H1 (cell line): ENCODE data around the gene MINPP1. TPM values are rescaled to one million over a fixed set of nuclear protein-coding genes. Genes with fewer than 3 reads are reported as not detected.
A peak's percentile ranks its signal among the peaks of the same experiment; 100 is the strongest.

Source experiments
- CTCF ChIA-PET: fragments of 300-600 bp; sonication (Branson Sonifier 250); formaldehyde crosslinking; loops from one replicate; lab custom pipeline; 2021; ENCODE audit not compliant: partially characterized antibody; lab: Charles Lee
- POLR2A ChIA-PET: fragments of 300-600 bp; sonication (Branson Sonifier 250); formaldehyde crosslinking; loops from one replicate; lab custom pipeline; 2021; ENCODE audit warnings: inconsistent platforms; ENCODE audit not compliant: partially characterized antibody; lab: Charles Lee
- DNase-seq, 2 experiments: peaks; one replicate each; pipeline versions ENCODE4 v3.0.0 to v3.0.0-alpha.2; 2010 to 2022; ENCODE audit warnings: low spot score in 2 of 2, low read depth in 1 of 2, mixed read lengths in 1 of 2
- FAIRE-seq: peaks from 2 replicates; lab custom pipeline; 2011; peaks lifted over from hg19 to GRCh38; lab: Jason Lieb, UNC
- H2AFZ ChIP-seq: 2 replicates; pipeline ENCODE4 v1.8.1; 2012; ENCODE audit warnings: low read length, inconsistent platforms
- H2AK5ac ChIP-seq: 2 replicates; pipeline ENCODE4 v1.6.1; 2013; ENCODE audit warnings: low read depth, low read length
- H2BK120ac ChIP-seq: replicated peaks from 2 replicates; pipeline ENCODE3; 2013; ENCODE audit warnings: low read depth, low read length, inconsistent platforms
- H2BK12ac ChIP-seq: 2 replicates; pipeline ENCODE4 v1.6.1; 2013; ENCODE audit warnings: low read depth, low read length
- H2BK15ac ChIP-seq: 2 replicates; pipeline ENCODE4 v1.6.1; 2013; ENCODE audit warnings: low read length
- H2BK20ac ChIP-seq: 2 replicates; pipeline ENCODE4 v1.6.1; 2013; ENCODE audit warnings: low read length
- H2BK5ac ChIP-seq: 2 replicates; pipeline ENCODE4 v1.6.1; 2013; ENCODE audit warnings: low read depth, low read length
- H3K14ac ChIP-seq: 2 replicates; pipeline ENCODE4 v1.6.1; 2013; ENCODE audit warnings: inconsistent platforms; ENCODE audit not compliant: insufficient read length
- H3K18ac ChIP-seq: 2 replicates; pipeline ENCODE4 v1.6.1; 2013; ENCODE audit warnings: low read length; ENCODE audit errors: extremely low read depth
- H3K23ac ChIP-seq: 2 replicates; pipeline ENCODE4 v1.6.1; 2013; ENCODE audit warnings: inconsistent platforms; ENCODE audit not compliant: insufficient read length
- H3K23me2 ChIP-seq: 2 replicates; pipeline ENCODE4 v1.6.1; 2013; ENCODE audit warnings: low read depth, low read length
- H3K27ac ChIP-seq: 2 replicates; pipeline ENCODE4 v1.6.1; 2011; ENCODE audit warnings: low read depth, low read length, inconsistent platforms
- H3K27me3 ChIP-seq, 4 experiments: replicated peaks in 1 of 4; 1 replicate in 1 of 4; 2 replicates in 3 of 4; pipeline versions ENCODE4 v1.6.1 to v1.8.1; 2011 to 2013; ENCODE audit warnings: low read length in 3 of 4, mild to moderate bottlenecking in 3 of 4, inconsistent platforms in 2 of 4, mixed read lengths in 2 of 4, moderate library complexity in 1 of 4; ENCODE audit not compliant: control insufficient read depth in 3 of 4, insufficient read depth in 3 of 4; ENCODE audit errors: extremely low read depth in 1 of 4
- H3K36me3 ChIP-seq, 4 experiments: 2 replicates each; pipeline versions ENCODE4 v1.6.1 to v1.8.1; 2011 to 2013; ENCODE audit warnings: mild to moderate bottlenecking in 4 of 4, low read length in 3 of 4, moderate library complexity in 2 of 4, control low read depth in 1 of 4, inconsistent platforms in 1 of 4; ENCODE audit not compliant: insufficient read depth in 4 of 4, control insufficient read depth in 2 of 4
- H3K4ac ChIP-seq: replicated peaks from 2 replicates; pipeline ENCODE3; 2013; ENCODE audit warnings: low read length, low read depth, mixed read lengths, inconsistent platforms; ENCODE audit not compliant: insufficient read length
- H3K4me1 ChIP-seq, 4 experiments: replicated peaks in 1 of 4; 1 replicate in 1 of 4; 2 replicates in 3 of 4; pipeline versions ENCODE4 v1.6.1 to v1.8.1; 2011 to 2013; ENCODE audit warnings: low read length in 3 of 4, inconsistent platforms in 2 of 4, mixed read lengths in 1 of 4; ENCODE audit not compliant: insufficient read depth in 4 of 4, control insufficient read depth in 3 of 4
- H3K4me2 ChIP-seq, 2 experiments: 2 replicates each; pipeline versions ENCODE4 v1.6.1 to v1.8.1; 2011 to 2013; ENCODE audit warnings: low read depth in 2 of 2, low read length in 2 of 2, control low read depth in 1 of 2, inconsistent platforms in 1 of 2, mild to moderate bottlenecking in 1 of 2; ENCODE audit not compliant: insufficient read depth in 1 of 2
- H3K4me3 ChIP-seq, 4 experiments: fragments of 200-600, 300-600 bp in 1 of 4; sonication (generic), shearing (Covaris generic), sonication (Bioruptor Twin) in 1 of 4; 2 replicates each; pipeline versions ENCODE4 v1.5.1 to v1.8.1; 2011 to 2016; ENCODE audit warnings: low read length in 4 of 4, low read depth in 3 of 4, control low read depth in 2 of 4, inconsistent platforms in 2 of 4, mild to moderate bottlenecking in 2 of 4, mixed read lengths in 1 of 4, moderate library complexity in 1 of 4; ENCODE audit not compliant: insufficient read depth in 2 of 4; ENCODE audit errors: extremely low read depth in 1 of 4
- H3K56ac ChIP-seq: replicated peaks from 2 replicates; pipeline ENCODE3; 2013; ENCODE audit warnings: low read depth, mild to moderate bottlenecking, mixed read lengths, low read length, inconsistent platforms; ENCODE audit not compliant: insufficient read length
- H3K79me1 ChIP-seq: 2 replicates; pipeline ENCODE4 v1.6.1; 2013; ENCODE audit warnings: low read depth, low read length, control low read depth
- H3K79me2 ChIP-seq, 2 experiments: 2 replicates each; pipeline versions ENCODE4 v1.6.1 to v1.8.1; 2012 to 2013; ENCODE audit warnings: low read length in 2 of 2, mild to moderate bottlenecking in 2 of 2, inconsistent platforms in 1 of 2; ENCODE audit not compliant: insufficient read depth in 2 of 2, control insufficient read depth in 1 of 2
- H3K9ac ChIP-seq, 4 experiments: replicated peaks in 1 of 4; 1 replicate in 1 of 4; 2 replicates in 3 of 4; pipeline versions ENCODE4 v1.6.1 to v1.8.1; 2011 to 2013; ENCODE audit warnings: low read depth in 3 of 4, low read length in 3 of 4, control low read depth in 2 of 4, mild to moderate bottlenecking in 2 of 4, moderate library complexity in 2 of 4, inconsistent platforms in 1 of 4; ENCODE audit errors: extremely low read depth in 1 of 4
- H3K9me3 ChIP-seq, 2 experiments: 2 replicates each; pipeline versions ENCODE4 v1.6.1 to v1.8.1; 2012 to 2013; ENCODE audit warnings: mild to moderate bottlenecking in 2 of 2, moderate library complexity in 2 of 2, control low read depth in 1 of 2, inconsistent platforms in 1 of 2, low read depth in 1 of 2, low read length in 1 of 2, mixed read lengths in 1 of 2; ENCODE audit not compliant: insufficient read depth in 2 of 2
- H4K20me1 ChIP-seq, 2 experiments: replicated peaks in 1 of 2; 2 replicates each; pipeline versions ENCODE3 to v1.8.1; 2011 to 2013; ENCODE audit warnings: inconsistent platforms in 2 of 2, low read length in 2 of 2, mild to moderate bottlenecking in 1 of 2; ENCODE audit not compliant: insufficient read depth in 2 of 2, control insufficient read depth in 1 of 2
- H4K5ac ChIP-seq: 2 replicates; pipeline ENCODE4 v1.6.1; 2013; ENCODE audit warnings: low read length, low read depth, mixed read lengths, inconsistent platforms; ENCODE audit not compliant: insufficient read length
- H4K8ac ChIP-seq: 2 replicates; pipeline ENCODE4 v1.8.0; 2013; ENCODE audit warnings: mild to moderate bottlenecking, moderate library complexity, low read length, inconsistent platforms; ENCODE audit not compliant: insufficient read depth; ENCODE audit errors: extremely low read depth
- H4K91ac ChIP-seq: replicated peaks from 2 replicates; pipeline ENCODE3; 2013; ENCODE audit warnings: low read length, mixed read lengths, inconsistent platforms; ENCODE audit not compliant: insufficient read length
- EP300 ChIP-seq, 2 experiments: IDR thresholded peaks; 1 replicate in 1 of 2; 2 replicates in 1 of 2; pipeline ENCODE4 v1.6.1; 2011 to 2012; ENCODE audit warnings: low read depth in 2 of 2, low read length in 2 of 2, mild to moderate bottlenecking in 2 of 2, borderline replicate concordance in 1 of 2, inconsistent platforms in 1 of 2, moderate library complexity in 1 of 2
- FOSL1 ChIP-seq: IDR thresholded peaks from 2 replicates; pipeline ENCODE4 v1.6.1; 2011; ENCODE audit warnings: mild to moderate bottlenecking, low read depth, low read length, moderate library complexity; ENCODE audit not compliant: insufficient read depth
- MAFK ChIP-seq: IDR thresholded peaks from 2 replicates; pipeline ENCODE4 v1.6.1; 2012; ENCODE audit warnings: low read depth, mild to moderate bottlenecking, improper control_type of control experiment, low read length
- SIN3A ChIP-seq, 2 experiments: IDR thresholded peaks in 1 of 2; conservative IDR thresholded peaks in 1 of 2; 2 replicates each; pipeline ENCODE4 v1.6.1; 2011 to 2012; ENCODE audit warnings: low read length in 2 of 2, improper control_type of control experiment in 1 of 2, low read depth in 1 of 2, mild to moderate bottlenecking in 1 of 2
- TAF1 ChIP-seq: IDR thresholded peaks from 2 replicates; pipeline ENCODE4 v1.6.1; 2011; ENCODE audit warnings: mild to moderate bottlenecking, low read depth, low read length
- WGBS, 2 experiments: shearing (Covaris generic) in 1 of 2; methylation state at CpG; one replicate each; pipeline versions ENCODE4 v1.1.6 to v1.1.7; 2013 to 2015; ENCODE audit warnings: low lambda C conversion rate in 2 of 2, mixed read lengths in 2 of 2, inconsistent platforms in 1 of 2, low coverage in 1 of 2, missing lambda C conversion rate in 1 of 2; ENCODE audit not compliant: insufficient replicate concordance in 2 of 2, insufficient coverage in 1 of 2, insufficient read length in 1 of 2; ENCODE audit errors: extremely low coverage in 1 of 2, missing lambda C conversion rate in 1 of 2; 5-methylcytosine and 5-hydroxymethylcytosine counted together
- polyA plus RNA-seq, 7 experiments: library from polyadenylated mRNA; depleted of rRNA in 3 of 7; stranded (reverse) in 5 of 7; unstranded in 2 of 7; fragments of >200 nt in 5 of 7; fragments of 200-250 nt in 2 of 7; gene quantifications; 1 replicate in 5 of 7; 2 replicates in 1 of 7; 4 replicates in 1 of 7; pipeline versions ENCODE4 v1.2.1 to v1.2.3, GENCODE V29; 2011 to 2013; ENCODE audit warnings: missing spikeins in 2 of 7, mixed read lengths in 2 of 7
- total RNA-seq: library from RNA; stranded (reverse); fragmentation: NEBNext Ultra II Directional; extraction: Animal tissue kit (Norgen Biotek cat#: 25700); gene quantifications from 2 replicates; pipeline ENCODE4 v1.2.1, GENCODE V29; 2021

The MINPP1 gene
- total and polyA plus RNA-seq, 2 of the 8 experiments (the other 6 are each of a cell fraction or from before 2014, with no cell fraction given): 13.6 to 27.2 TPM

GRCh38 chr10:87550741-87551140, 46.0 kb downstream of the MINPP1 start:
- CTCF ChIA-PET: interaction anchor here (1.9 kb wide), 1 partner anchor 72 kb away, joined by 5 read pairs; no protein-coding TSS in a partner anchor
- no peak overlapping the region for H3K4me3 ChIP-seq
- no peaks in the 10 kb centered on the region for H3K79me1 ChIP-seq
- no peaks in the 10 kb centered on the region for H3K27me3 ChIP-seq
- no peak overlapping the region for H2BK5ac ChIP-seq
- no peak overlapping the region for H3K14ac ChIP-seq
- no peak overlapping the region for H4K5ac ChIP-seq
- H3K27ac ChIP-seq: no peak overlapping the region
- H2AFZ ChIP-seq: no peak overlapping the region
- H3K36me3 ChIP-seq: peaks cover 0 to 21% (median 5%) of the 10 kb centered on the region in 4 experiments; a peak in 4 of 8 replicates
- H3K4me1 ChIP-seq: peaks cover 0 to 9% (median 0%) of the 10 kb centered on the region in 4 experiments; a peak in 3 of 7 replicates
- no peak overlapping the region for H3K23ac ChIP-seq
- H3K4ac ChIP-seq: no peak overlapping the region
- no peak overlapping the region; a peak in 1 of 7 replicates for H3K9ac ChIP-seq
- WGBS, 2 experiments: 88% methylated on average over 2 of the region's 2 CpGs; no CpG with 5 or more reads in 1 of the 2 experiments
- H4K91ac ChIP-seq: no peak overlapping the region
- no peaks in the 10 kb centered on the region for H3K23me2 ChIP-seq
- H3K4me2 ChIP-seq: no peak overlapping the region
- H2BK12ac ChIP-seq: no peak overlapping the region
- no peaks in the 10 kb centered on the region for H4K20me1 ChIP-seq
- H3K9me3 ChIP-seq: no peaks in the 10 kb centered on the region
- H2BK20ac ChIP-seq: no peak overlapping the region
- no peak for FAIRE-seq
- H3K56ac ChIP-seq: no peak overlapping the region
- no peak for DNase-seq
- no peaks in the 10 kb centered on the region; a peak in 2 of 4 replicates for H3K79me2 ChIP-seq
- H4K8ac ChIP-seq: no peak overlapping the region
- TF ChIP-seq TAF1: no peak
- TF ChIP-seq MAFK: no peak
- TF ChIP-seq SIN3A (conservative IDR thresholded peaks at IDR 0.05 in 1 of 2, IDR thresholded peaks at IDR 0.05 in 1 of 2; ENCODE audit: low read depth in 1 of 2, low read length in 2 of 2): no peak
- TF ChIP-seq EP300 (IDR thresholded peaks at IDR 0.05; ENCODE audit: borderline replicate concordance in 1 of 2, low read depth in 2 of 2, low read length in 2 of 2): no peak
- no peak for TF ChIP-seq FOSL1
- POLR2A ChIA-PET: no interaction called here
- H3K18ac ChIP-seq: no peak overlapping the region
- H2BK120ac ChIP-seq: no peak overlapping the region
- H2AK5ac ChIP-seq: no peak overlapping the region
- H2BK15ac ChIP-seq: 0 out of 2 replicates have a peak overlapping the region, but pooled peaks have one; percentile 22
